GM21515 (cell line): Measurements from ENCODE around the gene IL31.
A peak's percentile ranks its signal among the peaks of the same experiment; 100 is the strongest.
"Not testable (repeated sequence)": the region's sequence is repeated elsewhere in the genome, so short reads cannot be mapped to it uniquely, and the experiment has no call there.

ENCODE experiments used
- ATAC-seq: cut with Tn5 transposase; IDR thresholded peaks from one replicate; pipeline ENCODE4 v1.9.1; 2021; ENCODE audit not compliant: unreplicated experiment

The IL31 gene

GRCh38 chr12:122192441-122192840 lies 18.4 kb upstream of the IL31 start:
- no peak for ATAC-seq

DNA sequence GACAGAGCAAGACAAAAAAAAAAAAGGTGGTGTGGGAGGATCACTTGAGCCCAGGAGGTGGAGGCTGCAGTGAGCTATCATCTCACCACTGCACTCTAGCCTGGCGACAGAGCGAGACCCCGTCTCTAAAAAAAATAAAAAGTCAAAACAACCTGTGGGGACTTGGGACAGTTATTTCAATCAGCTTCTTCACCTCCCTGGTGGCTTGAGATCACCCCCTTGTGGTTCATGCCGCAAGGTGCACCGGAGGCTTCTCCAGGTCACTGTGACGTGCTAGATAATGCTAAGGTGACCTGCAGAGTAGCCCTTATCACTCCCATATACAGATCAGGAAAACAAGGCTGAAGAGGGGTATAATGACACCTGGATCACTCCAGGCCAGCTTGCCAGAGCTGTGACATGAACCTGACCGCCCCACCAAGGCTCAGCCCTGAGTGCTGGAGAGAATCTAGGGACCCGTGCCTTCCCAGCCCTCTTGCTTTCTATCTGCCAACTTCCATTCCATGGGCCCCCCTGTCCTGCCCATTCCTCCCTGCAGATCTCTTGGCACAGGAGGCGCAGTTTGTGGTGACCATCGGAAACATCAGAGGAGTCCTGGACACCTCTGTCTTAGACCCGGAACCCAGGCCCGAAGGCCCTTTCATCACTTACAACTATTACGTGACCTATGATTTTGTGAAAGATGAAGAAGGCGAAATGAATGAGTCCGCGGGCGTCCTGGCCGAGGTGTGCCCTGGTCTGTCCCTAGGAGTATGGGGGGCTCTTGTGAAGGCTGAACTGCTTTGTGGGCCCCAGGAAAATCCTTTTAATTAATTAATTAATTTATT lies 17.0 kb upstream of the IL31 start:
- no peak for ATAC-seq

- no peak for ATAC-seq
Observed at GRCh38 chr12:122189626-122190475, 15.8 kb upstream of the IL31 start.

DNA sequence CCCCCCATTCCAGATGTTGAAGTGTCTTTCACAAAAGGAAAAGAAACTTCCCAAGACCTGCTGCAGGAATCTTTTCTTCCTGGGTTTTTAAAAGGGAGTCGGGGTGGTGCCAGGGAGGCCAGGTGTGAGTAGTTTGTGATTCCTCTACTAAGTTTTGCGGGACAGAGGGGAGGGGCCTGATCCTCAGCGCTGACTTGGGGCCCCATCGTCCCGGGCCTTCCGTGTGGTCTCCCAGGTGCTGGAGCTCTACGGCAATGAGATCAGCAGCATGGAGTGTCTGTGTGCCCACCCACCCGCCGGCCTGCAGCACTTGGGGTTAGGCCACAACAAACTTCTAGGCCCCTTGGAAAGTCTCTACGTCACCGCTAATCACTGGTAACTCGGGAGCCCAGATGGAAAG lies 13.4 kb upstream of the IL31 start:
- ATAC-seq, result no peak

GRCh38 chr12:122185494-122186082 lies 11.6 kb upstream of the IL31 start:
- ATAC-seq, result no peak

GRCh38 chr12:122185079-122185478 lies 11.1 kb upstream of the IL31 start:
- no peak for ATAC-seq

DNA sequence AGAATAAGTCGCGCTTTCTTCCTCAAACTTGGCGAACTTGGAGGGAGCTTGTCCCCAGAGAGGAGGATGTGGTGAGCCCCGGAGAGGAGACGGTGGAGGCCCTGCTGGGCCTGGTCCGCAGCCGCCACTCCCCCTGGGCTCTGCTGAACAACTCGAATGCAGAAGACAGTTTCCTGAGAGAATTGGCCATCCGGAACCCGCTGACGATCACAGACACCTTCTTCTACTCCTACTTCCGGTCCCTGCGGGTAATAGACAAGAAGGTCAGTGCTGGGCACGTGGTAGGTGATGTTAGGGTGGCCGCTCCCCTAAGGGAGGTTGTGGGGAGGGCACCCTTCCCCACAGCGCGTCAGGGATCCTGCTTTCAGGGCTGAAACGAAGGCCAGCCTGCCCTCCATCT lies 10.5 kb upstream of the IL31 start:
- ATAC-seq, result no peak

DNA sequence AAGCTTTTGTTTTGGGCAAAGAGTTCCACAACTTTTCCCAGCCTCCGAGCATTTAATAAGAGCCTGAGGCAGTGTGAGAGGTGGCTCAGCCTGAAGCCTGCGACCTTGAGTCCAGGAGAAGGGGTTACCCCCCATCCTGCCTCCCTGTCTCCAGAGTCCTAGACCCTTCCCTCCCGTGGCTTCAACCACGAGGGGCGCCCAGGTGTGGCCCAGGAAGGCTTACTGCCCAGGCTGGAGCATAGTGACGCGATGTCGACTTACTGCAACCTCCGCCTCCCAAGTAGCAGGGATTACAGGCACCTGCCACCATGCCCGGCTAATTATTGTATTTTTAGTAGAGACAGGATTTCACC lies 9.5 kb upstream of the IL31 start:
- no peak for ATAC-seq

GRCh38 chr12:122182887-122183587 lies 9.0 kb upstream of the IL31 start, which contains the start of gene LRRC43:
LRRC43 (plus strand) TSS chr12:122183123; CDS start chr12:122183145, 22 bp downstream.
- no peak for ATAC-seq

- not testable (repeated sequence) for ATAC-seq
Observed at GRCh38 chr12:122176473-122176872, 2.5 kb upstream of the IL31 start.

DNA sequence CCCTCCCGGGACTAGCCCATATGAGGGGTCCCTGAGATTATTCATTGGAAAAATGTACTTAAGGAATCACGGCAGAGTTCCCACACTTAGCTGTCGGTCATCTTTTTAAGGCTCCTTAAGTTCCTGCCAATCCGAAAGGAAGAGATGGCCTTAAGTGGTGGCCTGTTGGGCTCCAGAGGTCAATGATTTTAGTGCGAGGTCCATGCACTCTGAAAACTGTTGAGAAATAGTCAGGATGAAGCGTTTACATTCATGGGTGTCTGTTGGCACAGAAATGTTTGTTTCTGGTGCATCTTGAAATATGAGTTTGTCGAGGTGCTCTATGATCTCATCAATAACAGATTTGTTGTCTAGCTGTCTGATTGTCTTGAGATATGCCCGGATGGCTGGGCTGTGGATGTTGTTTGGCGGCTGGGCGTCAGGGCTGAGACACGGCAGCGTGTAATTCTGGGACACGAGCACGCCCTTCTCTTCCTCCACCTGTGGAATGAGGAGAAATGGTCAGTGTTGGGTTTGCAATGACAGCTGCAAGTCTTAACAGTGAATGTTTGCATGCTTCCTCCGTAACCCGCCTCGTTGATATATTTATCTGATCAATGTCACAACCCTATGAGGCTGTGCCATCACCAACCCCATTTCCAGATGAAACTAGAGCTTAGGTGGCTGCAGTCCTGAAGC lies 1.6 kb downstream of the IL31 start:
- no peak for ATAC-seq

- ATAC-seq, result no peak
Observed at GRCh38 chr12:122171399-122171798, 2.6 kb downstream of the IL31 start.

DNA sequence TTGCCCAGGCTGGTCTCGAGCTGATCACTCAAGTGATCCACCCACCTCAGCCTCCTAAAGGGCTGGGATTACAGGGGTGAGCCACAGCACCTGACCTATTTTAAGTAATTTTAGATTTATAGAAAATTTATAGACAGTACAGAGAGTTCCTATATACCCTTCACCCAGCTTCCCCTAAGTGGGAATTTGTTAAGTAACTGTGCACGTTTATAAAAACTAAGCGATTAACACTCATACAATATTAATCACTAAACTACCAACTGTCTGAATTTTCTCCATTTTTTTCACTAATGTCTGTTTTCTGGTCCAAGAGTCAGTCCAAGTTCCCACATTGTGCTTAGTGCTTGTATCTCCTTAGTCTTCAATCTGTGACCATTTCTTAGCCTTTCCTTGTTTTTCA lies 5.5 kb downstream of the IL31 start:
- ATAC-seq, result no peak

DNA sequence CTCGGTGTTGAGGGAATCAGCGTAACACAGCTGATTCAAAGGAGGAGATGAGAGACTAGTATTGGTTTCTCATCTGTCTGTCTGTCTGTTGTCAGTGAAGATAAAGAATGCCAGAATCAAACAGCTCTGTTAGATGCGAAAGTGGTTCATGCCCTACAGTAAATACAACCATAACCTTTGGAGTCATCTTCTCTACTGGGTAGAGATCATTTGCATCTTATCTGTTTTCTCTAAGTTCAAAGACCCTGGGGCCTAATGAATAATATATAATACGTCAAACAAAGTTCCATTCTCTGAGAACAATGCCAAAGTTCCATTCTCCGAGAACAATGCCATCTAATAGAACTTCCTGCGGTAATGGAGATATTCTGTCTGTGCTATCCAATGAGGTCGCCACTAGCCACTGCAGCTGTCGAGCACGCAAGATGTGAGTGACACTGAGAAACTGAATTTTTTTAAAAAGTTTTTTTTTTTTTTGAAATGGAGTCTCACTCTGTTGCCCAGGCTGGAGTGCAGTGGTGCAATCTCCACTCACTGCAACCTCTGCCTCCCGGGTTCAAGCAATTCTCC lies 6.6 kb downstream of the IL31 start:
- ATAC-seq, result no peak

DNA sequence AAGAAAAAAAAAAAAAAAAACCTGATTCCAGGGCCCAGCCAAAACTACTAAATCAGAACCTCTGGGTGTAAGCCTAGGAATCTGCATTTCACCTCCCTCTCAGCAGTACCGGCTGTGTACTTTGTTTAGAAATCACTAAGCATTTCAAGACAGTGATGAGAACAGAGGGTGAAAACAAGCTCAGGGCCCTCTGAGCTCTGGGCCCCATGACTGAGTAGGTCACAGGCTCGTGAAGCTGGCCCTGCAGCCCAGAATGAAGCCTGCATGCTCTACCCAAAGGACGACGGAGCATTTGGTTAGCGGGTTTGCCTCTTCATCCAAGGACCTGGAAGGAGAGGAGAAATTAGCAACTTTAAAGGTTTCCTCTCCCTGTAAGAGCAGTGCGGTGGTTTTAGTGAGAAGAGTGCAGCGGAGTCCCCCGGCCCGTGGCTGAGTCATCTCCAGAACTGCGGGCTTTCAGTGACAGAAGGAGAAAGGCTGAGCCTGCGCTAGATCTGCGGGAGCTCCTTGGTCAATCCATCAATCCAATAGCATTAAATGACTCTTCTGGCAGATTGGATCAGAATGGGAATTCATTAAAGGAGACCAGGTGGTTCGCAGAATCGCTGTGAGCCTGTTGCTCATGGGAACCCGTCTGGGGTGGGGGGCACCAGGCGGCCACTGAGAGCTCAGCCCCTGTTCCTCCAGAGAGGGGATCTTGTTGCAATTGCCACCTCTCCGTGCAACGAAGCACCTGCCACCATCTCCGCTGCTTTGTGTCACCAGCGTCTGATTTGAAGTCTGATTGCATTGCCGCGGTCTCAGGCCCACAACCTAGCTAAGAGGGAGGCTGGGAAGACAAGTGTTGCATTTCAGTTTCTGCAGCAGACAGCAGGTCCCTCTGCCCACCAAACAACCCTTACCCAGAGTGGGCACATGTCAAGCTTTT lies 7.3 kb downstream of the IL31 start:
- ATAC-seq, result peak; percentile 62

GRCh38 chr12:122162976-122163375 lies 11.0 kb downstream of the IL31 start:
- ATAC-seq, result no peak

- ATAC-seq, result no peak
Observed at GRCh38 chr12:122161682-122162081, 12.3 kb downstream of the IL31 start.

DNA sequence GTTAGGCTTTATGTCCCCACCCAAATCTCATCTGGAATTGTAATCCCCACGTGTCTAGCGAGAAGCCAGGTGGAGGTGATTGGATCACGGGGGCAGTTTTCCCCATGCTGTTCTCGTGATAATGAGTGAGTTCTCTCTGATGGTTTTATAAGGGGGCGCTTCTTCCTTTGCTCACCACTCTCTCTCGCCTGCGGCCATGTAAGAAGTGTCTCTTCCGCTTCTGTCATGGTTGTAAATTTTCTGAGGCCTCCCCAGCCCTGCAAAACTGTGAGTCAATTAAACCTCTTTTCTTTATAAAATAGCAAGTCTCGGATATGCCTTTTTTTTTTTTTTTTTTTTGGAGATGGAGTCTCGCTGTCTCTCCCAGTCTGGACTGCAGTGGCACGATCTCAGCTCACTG lies 13.3 kb downstream of the IL31 start:
- ATAC-seq, result no peak

DNA sequence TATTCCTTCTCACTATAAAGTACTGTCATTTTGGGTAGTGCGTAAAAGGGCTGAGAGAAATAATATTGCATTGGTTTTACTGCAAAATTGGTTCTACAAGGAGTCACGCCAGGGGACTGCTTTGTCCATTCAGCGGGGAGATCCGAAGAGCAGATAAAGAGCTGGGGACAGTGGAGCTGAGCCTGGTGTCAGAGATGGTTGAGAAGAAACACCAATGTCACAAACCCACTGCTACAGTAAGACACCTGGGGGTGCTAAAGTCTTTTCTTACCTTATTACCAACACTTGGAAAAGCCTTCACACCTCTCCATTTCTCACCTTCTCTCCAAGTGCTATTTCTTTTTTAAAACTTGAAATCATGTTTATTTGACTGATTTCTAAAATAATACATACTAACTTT lies 14.1 kb downstream of the IL31 start:
- no peak for ATAC-seq
